GM21515 (cell line): ENCODE results near the gene G0S2.

Experiments
- ATAC-seq: cut with Tn5 transposase; IDR thresholded peaks from one replicate; pipeline ENCODE4 v1.9.1; 2021; ENCODE audit not compliant: unreplicated experiment

G0S2 gene

GRCh38 chr1:209674957-209675564, at the start of gene G0S2:
G0S2 (plus strand) TSS chr1:209675412; CDS start chr1:209675685, 273 bp downstream.
- no peak for ATAC-seq

- ATAC-seq, result no peak
Measured at GRCh38 chr1:209625791-209626285, 49.4 kb upstream of the G0S2 start.

- no peak for ATAC-seq
Measured at GRCh38 chr1:209626346-209627026, 48.7 kb upstream of the G0S2 start.

GRCh38 chr1:209627027-209627731, 48.0 kb upstream of the G0S2 start:
- ATAC-seq, result no peak

GRCh38 chr1:209627732-209628196, 47.4 kb upstream of the G0S2 start:
- ATAC-seq, result peak; percentile 75

GRCh38 chr1:209628618-209629299, 46.5 kb upstream of the G0S2 start:
- ATAC-seq, result no peak

- ATAC-seq, result no peak
Measured at GRCh38 chr1:209629621-209630382, 45.4 kb upstream of the G0S2 start.

- no peak for ATAC-seq
Measured at GRCh38 chr1:209630383-209631225, 44.6 kb upstream of the G0S2 start.

- no peak for ATAC-seq
Measured at GRCh38 chr1:209633335-209633997, 41.7 kb upstream of the G0S2 start.

- no peak for ATAC-seq
Measured at GRCh38 chr1:209634005-209634737, 41.0 kb upstream of the G0S2 start.

- no peak for ATAC-seq
Measured at GRCh38 chr1:209635850-209636249, 39.4 kb upstream of the G0S2 start.

- ATAC-seq, result no peak
Measured at GRCh38 chr1:209641832-209642172, 33.4 kb upstream of the G0S2 start.

- ATAC-seq, result no peak
Measured at GRCh38 chr1:209642816-209643215, 32.4 kb upstream of the G0S2 start.

- ATAC-seq, result no peak
Measured at GRCh38 chr1:209643285-209644020, 31.8 kb upstream of the G0S2 start.

- no peak for ATAC-seq
Measured at GRCh38 chr1:209645574-209646452, 29.4 kb upstream of the G0S2 start.

GRCh38 chr1:209646558-209646957, 28.7 kb upstream of the G0S2 start:
- ATAC-seq, result no peak

- ATAC-seq, result no peak
Measured at GRCh38 chr1:209647156-209647555, 28.1 kb upstream of the G0S2 start.
